Measurements from ENCODE around the gene SUGP2. TPM values are rescaled to one million over a fixed set of nuclear protein-coding genes. Genes with fewer than 3 reads are reported as not detected.
"Not testable (repeated sequence)": the region's sequence is repeated elsewhere in the genome, so short reads cannot be mapped to it uniquely, and the experiment has no call there.

The SUGP2 gene
- total RNA-seq, 1 donor from 2014 or later = 60.4 TPM

- intact Hi-C loops (cut with DNase I) = no loop called here
These were observed 10.2 kb upstream of the SUGP2 start for GRCh38 chr19:19043481-19043880.

GRCh38 chr19:19042732-19043280, 9.5 kb upstream of the SUGP2 start:
- intact Hi-C loops (cut with DNase I) = no loop called here
- no peak for DNase-seq (ENCODE audit: low spot score)

More at GRCh38 chr19:19043481-19043880, 10.2 kb upstream of the SUGP2 start:
- no peak for DNase-seq (ENCODE audit: low spot score)

- DNase-seq (ENCODE audit: low spot score) = no peak
- intact Hi-C loops (cut with DNase I) = no loop called here
These were observed 7.1 kb upstream of the SUGP2 start for GRCh38 chr19:19040417-19040816.

GRCh38 chr19:19039901-19040300, 6.6 kb upstream of the SUGP2 start:
- intact Hi-C loops (cut with DNase I) = no loop called here
- DNase-seq (ENCODE audit: low spot score) = no peak

- intact Hi-C loops (cut with DNase I) = loop anchor here (5.0 kb wide), 1 partner anchor 117 kb away; the partner anchor contains the start of genes COPE and DDX49
- no peak for DNase-seq (ENCODE audit: low spot score)
These were observed 897 bp upstream of the SUGP2 start for GRCh38 chr19:19034204-19034624.

- intact Hi-C loops (cut with DNase I) = loop anchor here (2.0 to 5.0 kb wide), 2 partner anchors 30 to 116 kb away; partner anchors contain the start of genes COPE, DDX49 and SLC25A42
- DNase-seq (ENCODE audit: low spot score) = no peak
These were observed 216 bp downstream of the SUGP2 start for GRCh38 chr19:19033176-19033425.

GRCh38 chr19:19032420-19033175, 719 bp downstream of the SUGP2 start:
- DNase-seq (ENCODE audit: low spot score) = peak; percentile 95
- intact Hi-C loops (cut with DNase I) = loop anchor here (2.0 to 5.0 kb wide), 2 partner anchors 30 to 115 kb away; partner anchors contain the start of genes COPE, DDX49 and SLC25A42

- no peak for DNase-seq (ENCODE audit: low spot score)
- intact Hi-C loops (cut with DNase I) = loop anchor here (2.0 to 5.0 kb wide), 2 partner anchors 31 to 115 kb away; partner anchors contain the start of genes COPE, DDX49 and SLC25A42
These were observed 1.4 kb downstream of the SUGP2 start for GRCh38 chr19:19031891-19032290.

GRCh38 chr19:19028526-19028925, 4.8 kb downstream of the SUGP2 start:
- intact Hi-C loops (cut with DNase I) = no loop called here
- DNase-seq (ENCODE audit: low spot score) = no peak

GRCh38 chr19:19027228-19027627, 6.1 kb downstream of the SUGP2 start:
- DNase-seq (ENCODE audit: low spot score) = no peak
- intact Hi-C loops (cut with DNase I) = no loop called here

- peak; percentile 61 for DNase-seq (ENCODE audit: low spot score)
These were observed 6.9 kb downstream of the SUGP2 start for GRCh38 chr19:19026299-19026971.

GRCh38 chr19:19025861-19026260, 7.5 kb downstream of the SUGP2 start:
- intact Hi-C loops (cut with DNase I) = no loop called here
- peak; percentile 14 for DNase-seq (ENCODE audit: low spot score)

More at GRCh38 chr19:19026299-19026971, 6.9 kb downstream of the SUGP2 start:
- intact Hi-C loops (cut with DNase I) = no loop called here

- intact Hi-C loops (cut with DNase I); DNase-seq (ENCODE audit: low spot score): not testable (repeated sequence)
These were observed 9.9 kb downstream of the SUGP2 start for GRCh38 chr19:19023376-19023775.

- intact Hi-C loops (cut with DNase I) = no loop called here
- no peak for DNase-seq (ENCODE audit: low spot score)
These were observed 10.8 kb downstream of the SUGP2 start for GRCh38 chr19:19022380-19022961.

- no peak for DNase-seq (ENCODE audit: low spot score)
- intact Hi-C loops (cut with DNase I) = no loop called here
These were observed 12.2 kb downstream of the SUGP2 start for GRCh38 chr19:19021115-19021514.

GRCh38 chr19:19010551-19010950, 22.8 kb downstream of the SUGP2 start:
- DNase-seq (ENCODE audit: low spot score) = no peak
- intact Hi-C loops (cut with DNase I) = no loop called here

GRCh38 chr19:19009951-19010350, 23.4 kb downstream of the SUGP2 start:
- DNase-seq (ENCODE audit: low spot score) = no peak
- intact Hi-C loops (cut with DNase I) = no loop called here

- DNase-seq (ENCODE audit: low spot score) = no peak
- intact Hi-C loops (cut with DNase I) = no loop called here
These were observed 27.1 kb downstream of the SUGP2 start for GRCh38 chr19:19006213-19006612.

GRCh38 chr19:19004144-19004543, 29.2 kb downstream of the SUGP2 start:
- intact Hi-C loops (cut with DNase I) = no loop called here
- DNase-seq (ENCODE audit: low spot score) = no peak

- no peak for DNase-seq (ENCODE audit: low spot score)
- intact Hi-C loops (cut with DNase I) = no loop called here
These were observed 33.3 kb downstream of the SUGP2 start for GRCh38 chr19:18999896-19000620.

Measured in cardiac septum (tissue), 1 donor.